ENCODE data around the gene PTPRJ. TPM values are rescaled to one million over a fixed set of nuclear protein-coding genes. Genes with fewer than 3 reads are reported as not detected.

PTPRJ gene
- polyA plus RNA-seq, 1 donor (not counting 4 experiments of a cell fraction or from before 2014, with no cell fraction given), result 0.84 TPM

DNA sequence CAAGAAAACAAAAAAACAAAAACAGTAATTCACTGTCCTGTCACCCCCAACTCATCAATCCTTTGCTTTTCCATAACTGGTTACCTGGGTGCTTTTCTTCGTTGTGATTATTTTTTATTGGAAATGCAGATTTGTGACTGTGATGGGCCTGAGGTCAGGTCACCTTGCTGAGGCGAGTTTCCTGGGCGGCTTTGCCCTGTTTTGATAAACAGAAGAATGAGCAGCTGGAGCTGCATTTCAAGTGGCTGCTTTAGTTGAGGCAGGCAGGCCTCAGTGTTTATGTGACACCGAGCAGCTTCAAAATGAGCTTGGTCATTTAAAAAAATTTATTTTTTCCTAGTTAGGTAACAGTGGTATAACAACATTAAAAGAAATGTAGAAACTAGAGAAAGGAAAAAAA lies 22.2 kb downstream of the PTPRJ start:
- DNase-seq (ENCODE audit: low read depth, low spot score) (no peak), FAIRE-seq (no peak)
- Histone ChIP-seq H3K27ac (ENCODE audit: control insufficient read depth, insufficient read depth, low read length) (no peak overlapping the region), H3K9me3 (ENCODE audit: control insufficient read depth, low read depth, low read length) (no peaks in the 10 kb centered on the region), H3K36me3 (ENCODE audit: control insufficient read depth in 2 of 2, extremely low read depth in 1 of 2, insufficient read depth in 2 of 2, low read length in 2 of 2) (no peaks in the 10 kb centered on the region), H3K4me2 (ENCODE audit: control insufficient read depth, extremely low read depth, insufficient read depth, low read depth, low read length) (no peak overlapping the region), H3K4me1 (ENCODE audit: control insufficient read depth, extremely low read depth, insufficient read depth, low read length) (no peaks in the 10 kb centered on the region), H3K4me3 (ENCODE audit: control insufficient read depth in 2 of 3, extremely low read depth in 1 of 3, insufficient read depth in 2 of 3, low read depth in 1 of 3, low read length in 3 of 3) (no peak overlapping the region), H3K27me3 (ENCODE audit: control insufficient read depth, extremely low read depth, insufficient read depth, low read length) (no peaks in the 10 kb centered on the region), H3K9me1 (ENCODE audit: control insufficient read depth, extremely low read depth, insufficient read depth, low read length) (no peaks in the 10 kb centered on the region), H2AFZ (ENCODE audit: control insufficient read depth, low read length) (no peak overlapping the region), H3K9ac (ENCODE audit: control insufficient read depth, extremely low read depth, insufficient read depth, low read length) (no peak overlapping the region), H4K20me1 (ENCODE audit: control insufficient read depth, extremely low read depth, insufficient read depth, low read length) (no peaks in the 10 kb centered on the region), H3K79me2 (ENCODE audit: control insufficient read depth, insufficient read depth, low read length) (no peaks in the 10 kb centered on the region)
- TF ChIP-seq EZH2 (IDR thresholded peaks at IDR 0.05; ENCODE audit: low read length), result no peak
- TF ChIP-seq, protein P1, sequence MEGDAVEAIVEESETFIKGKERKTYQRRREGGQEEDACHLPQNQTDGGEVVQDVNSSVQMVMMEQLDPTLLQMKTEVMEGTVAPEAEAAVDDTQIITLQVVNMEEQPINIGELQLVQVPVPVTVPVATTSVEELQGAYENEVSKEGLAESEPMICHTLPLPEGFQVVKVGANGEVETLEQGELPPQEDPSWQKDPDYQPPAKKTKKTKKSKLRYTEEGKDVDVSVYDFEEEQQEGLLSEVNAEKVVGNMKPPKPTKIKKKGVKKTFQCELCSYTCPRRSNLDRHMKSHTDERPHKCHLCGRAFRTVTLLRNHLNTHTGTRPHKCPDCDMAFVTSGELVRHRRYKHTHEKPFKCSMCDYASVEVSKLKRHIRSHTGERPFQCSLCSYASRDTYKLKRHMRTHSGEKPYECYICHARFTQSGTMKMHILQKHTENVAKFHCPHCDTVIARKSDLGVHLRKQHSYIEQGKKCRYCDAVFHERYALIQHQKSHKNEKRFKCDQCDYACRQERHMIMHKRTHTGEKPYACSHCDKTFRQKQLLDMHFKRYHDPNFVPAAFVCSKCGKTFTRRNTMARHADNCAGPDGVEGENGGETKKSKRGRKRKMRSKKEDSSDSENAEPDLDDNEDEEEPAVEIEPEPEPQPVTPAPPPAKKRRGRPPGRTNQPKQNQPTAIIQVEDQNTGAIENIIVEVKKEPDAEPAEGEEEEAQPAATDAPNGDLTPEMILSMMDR (optimal IDR thresholded peaks at IDR 0.05 in 1 of 3, IDR thresholded peaks at IDR 0.05 in 1 of 3, conservative IDR thresholded peaks at IDR 0.05 in 1 of 3; ENCODE audit: extremely low read depth in 1 of 3, insufficient read depth in 2 of 3, low read length in 3 of 3), result no peak
- dilution Hi-C loops (cut with MboI; ENCODE audit: extremely low pct_ligation_motif_present, low sequenced_read_pairs), result no loop called here

DNA sequence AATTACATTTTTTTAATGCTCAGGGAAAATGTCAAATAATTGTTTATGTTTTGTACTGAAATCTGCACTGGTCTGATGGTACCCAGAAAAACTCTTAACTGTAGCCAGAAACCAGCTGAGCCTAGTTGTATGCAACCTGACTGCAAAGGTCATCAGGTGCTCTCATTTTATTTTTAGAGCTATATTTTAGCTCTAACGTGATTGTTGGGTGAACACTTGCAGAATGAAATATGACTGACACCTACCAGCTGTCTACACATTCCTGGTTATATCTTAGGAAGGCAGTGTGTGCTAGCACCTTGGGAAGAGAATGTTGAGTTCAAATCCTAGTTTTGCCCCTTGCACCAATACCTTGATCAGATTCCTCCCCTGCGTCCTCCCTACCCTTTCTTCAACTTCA lies 23.6 kb downstream of the PTPRJ start:
- dilution Hi-C loops (cut with MboI; ENCODE audit: extremely low pct_ligation_motif_present, low sequenced_read_pairs), result no loop called here
- TF ChIP-seq, protein P1 (optimal IDR thresholded peaks at IDR 0.05 in 1 of 3, IDR thresholded peaks at IDR 0.05 in 1 of 3, conservative IDR thresholded peaks at IDR 0.05 in 1 of 3; ENCODE audit: extremely low read depth in 1 of 3, insufficient read depth in 2 of 3, low read length in 3 of 3), result no peak
- TF ChIP-seq EZH2 (IDR thresholded peaks at IDR 0.05; ENCODE audit: low read length), result no peak
- no peak overlapping the region for H3K27ac ChIP-seq (ENCODE audit: control insufficient read depth, insufficient read depth, low read length)
- H3K9me1 ChIP-seq (ENCODE audit: control insufficient read depth, extremely low read depth, insufficient read depth, low read length), result no peaks in the 10 kb centered on the region
- FAIRE-seq (no peak), DNase-seq (ENCODE audit: low read depth, low spot score) (no peak)
- no peaks in the 10 kb centered on the region for H3K27me3 ChIP-seq (ENCODE audit: control insufficient read depth, extremely low read depth, insufficient read depth, low read length)
- H2AFZ ChIP-seq (ENCODE audit: control insufficient read depth, low read length), result no peak overlapping the region
- H3K4me3 ChIP-seq (ENCODE audit: control insufficient read depth in 2 of 3, extremely low read depth in 1 of 3, insufficient read depth in 2 of 3, low read depth in 1 of 3, low read length in 3 of 3), result no peak overlapping the region
- H3K9me3 ChIP-seq (ENCODE audit: control insufficient read depth, low read depth, low read length), result no peaks in the 10 kb centered on the region
- H3K4me2 ChIP-seq (ENCODE audit: control insufficient read depth, extremely low read depth, insufficient read depth, low read depth, low read length), result no peak overlapping the region
- no peaks in the 10 kb centered on the region for H3K36me3 ChIP-seq (ENCODE audit: control insufficient read depth in 2 of 2, extremely low read depth in 1 of 2, insufficient read depth in 2 of 2, low read length in 2 of 2)
- H3K9ac ChIP-seq (ENCODE audit: control insufficient read depth, extremely low read depth, insufficient read depth, low read length), result no peak overlapping the region
- no peaks in the 10 kb centered on the region for H4K20me1 ChIP-seq (ENCODE audit: control insufficient read depth, extremely low read depth, insufficient read depth, low read length)
- H3K79me2 ChIP-seq (ENCODE audit: control insufficient read depth, insufficient read depth, low read length), result no peaks in the 10 kb centered on the region
- H3K4me1 ChIP-seq (ENCODE audit: control insufficient read depth, extremely low read depth, insufficient read depth, low read length), result no peaks in the 10 kb centered on the region
